HG03460 (cell line): ENCODE data around the gene CNNM3.

ENCODE experiments used
- ATAC-seq: cut with Tn5 transposase; IDR thresholded peaks from one replicate; pipeline ENCODE4 v1.9.1; 2021; ENCODE audit not compliant: unreplicated experiment

CNNM3 gene

DNA sequence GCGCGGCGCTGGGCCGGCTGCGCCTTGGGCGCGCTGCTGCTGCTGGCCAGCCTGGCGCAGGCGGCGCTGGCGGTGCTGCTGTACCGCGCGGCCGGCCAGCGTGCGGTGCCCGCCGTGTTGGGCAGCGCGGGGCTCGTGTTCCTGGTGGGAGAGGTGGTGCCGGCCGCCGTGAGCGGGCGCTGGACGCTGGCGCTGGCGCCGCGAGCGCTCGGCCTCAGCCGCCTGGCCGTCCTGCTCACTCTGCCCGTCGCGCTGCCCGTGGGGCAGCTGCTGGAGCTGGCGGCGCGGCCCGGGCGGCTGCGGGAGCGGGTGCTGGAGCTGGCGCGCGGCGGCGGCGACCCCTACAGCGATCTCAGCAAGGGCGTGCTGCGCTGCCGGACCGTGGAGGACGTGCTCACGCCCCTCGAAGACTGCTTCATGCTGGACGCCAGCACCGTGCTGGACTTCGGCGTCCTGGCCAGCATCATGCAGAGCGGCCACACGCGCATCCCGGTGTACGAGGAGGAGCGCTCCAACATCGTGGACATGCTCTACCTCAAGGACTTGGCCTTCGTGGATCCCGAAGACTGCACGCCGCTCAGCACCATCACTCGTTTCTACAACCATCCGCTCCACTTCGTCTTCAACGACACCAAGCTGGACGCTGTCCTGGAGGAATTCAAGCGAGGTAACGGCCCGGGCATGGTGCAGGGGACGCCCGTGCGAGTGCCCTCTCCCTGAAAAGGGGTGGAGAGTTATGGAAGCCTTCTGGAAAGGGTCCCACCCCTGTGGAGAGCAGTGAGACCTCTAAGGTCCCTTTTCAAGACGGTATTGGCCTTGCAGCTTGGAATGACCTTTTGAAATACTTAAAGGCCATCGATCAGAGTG lies 1.0 kb downstream of the CNNM3 start:
- ATAC-seq, result no peak

- no peak for ATAC-seq
These were observed 1.8 kb downstream of the CNNM3 start for GRCh38 chr2:96817882-96818281.

DNA sequence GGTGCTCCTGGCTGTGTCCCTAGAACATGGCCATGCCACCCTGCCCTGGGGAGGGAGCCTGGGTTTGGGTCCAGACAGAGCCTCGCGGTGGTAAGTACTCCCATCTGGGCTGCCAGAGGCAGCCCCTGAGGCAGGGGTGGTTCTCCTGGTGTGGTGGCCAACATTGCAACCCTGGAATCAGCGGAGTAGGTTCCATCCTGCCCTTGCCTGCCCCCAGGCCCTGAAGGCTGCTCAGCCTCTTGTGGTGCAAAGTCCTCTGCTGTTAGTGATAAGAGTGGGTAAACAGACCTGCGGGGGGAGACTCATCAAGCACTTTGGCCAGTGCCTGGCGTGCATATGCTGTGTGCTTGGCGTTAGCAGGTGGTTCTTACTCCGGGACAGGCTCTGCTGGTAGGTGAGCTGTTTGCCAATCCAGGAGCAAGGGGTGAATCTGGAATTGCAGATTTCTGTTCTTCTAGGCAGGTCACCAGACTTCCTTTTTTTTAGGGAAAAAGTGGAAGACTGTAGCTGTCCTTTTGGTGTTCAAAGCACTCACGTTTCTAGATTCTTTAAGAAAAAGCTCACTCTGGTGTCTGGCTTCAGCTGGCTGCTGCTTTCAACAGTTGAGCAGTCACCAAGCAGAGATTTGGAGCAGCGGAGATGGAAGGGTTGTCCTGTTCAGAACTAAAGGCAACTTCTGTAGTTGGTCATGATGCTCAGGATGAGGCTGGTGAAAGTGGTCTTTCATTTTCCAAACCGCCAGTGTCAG lies 3.2 kb downstream of the CNNM3 start:
- no peak for ATAC-seq

GRCh38 chr2:96819876-96820511 lies 3.9 kb downstream of the CNNM3 start:
- ATAC-seq, result no peak

- no peak for ATAC-seq
These were observed 5.1 kb downstream of the CNNM3 start for GRCh38 chr2:96821113-96821675.

DNA sequence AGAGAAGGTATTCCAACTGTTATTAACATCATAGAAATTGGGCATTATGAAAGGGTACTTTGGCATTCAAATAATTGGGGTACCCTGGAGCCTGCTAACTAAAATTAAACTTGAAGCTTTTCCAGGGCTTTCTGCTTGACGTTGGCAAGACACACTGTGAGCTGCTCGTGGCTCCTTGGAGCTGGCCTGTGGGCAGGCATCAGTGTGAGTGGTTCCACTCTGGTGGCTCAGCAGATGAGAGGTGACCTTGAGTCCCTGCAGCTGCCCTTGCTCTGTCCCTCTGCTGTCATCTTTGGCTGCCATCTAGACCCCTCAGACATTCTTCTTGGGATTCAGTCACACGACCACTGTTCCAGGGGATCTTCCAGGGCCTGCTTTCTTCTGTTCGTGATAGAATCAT lies 6.7 kb downstream of the CNNM3 start:
- ATAC-seq, result no peak

GRCh38 chr2:96823198-96823597 lies 7.1 kb downstream of the CNNM3 start:
- ATAC-seq, result no peak

GRCh38 chr2:96824079-96824870 lies 8.2 kb downstream of the CNNM3 start:
- no peak for ATAC-seq

DNA sequence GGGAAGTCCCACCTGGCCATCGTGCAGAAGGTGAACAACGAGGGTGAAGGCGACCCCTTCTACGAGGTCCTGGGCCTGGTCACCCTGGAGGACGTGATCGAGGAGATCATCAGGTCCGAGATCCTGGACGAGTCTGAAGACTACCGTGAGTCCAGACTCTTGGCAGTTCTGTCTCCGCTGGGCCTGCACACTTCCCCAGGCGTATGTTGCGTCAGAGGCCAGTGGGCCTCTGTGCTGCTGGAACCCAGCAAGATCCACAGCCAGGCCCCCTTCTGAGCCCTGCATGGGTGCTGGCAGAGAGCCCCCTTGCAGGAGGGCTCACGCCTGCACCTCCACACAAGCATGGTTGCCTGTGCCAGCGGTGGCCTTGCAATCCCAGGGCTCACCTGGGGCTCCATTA lies 9.0 kb downstream of the CNNM3 start:
- ATAC-seq, result no peak

DNA sequence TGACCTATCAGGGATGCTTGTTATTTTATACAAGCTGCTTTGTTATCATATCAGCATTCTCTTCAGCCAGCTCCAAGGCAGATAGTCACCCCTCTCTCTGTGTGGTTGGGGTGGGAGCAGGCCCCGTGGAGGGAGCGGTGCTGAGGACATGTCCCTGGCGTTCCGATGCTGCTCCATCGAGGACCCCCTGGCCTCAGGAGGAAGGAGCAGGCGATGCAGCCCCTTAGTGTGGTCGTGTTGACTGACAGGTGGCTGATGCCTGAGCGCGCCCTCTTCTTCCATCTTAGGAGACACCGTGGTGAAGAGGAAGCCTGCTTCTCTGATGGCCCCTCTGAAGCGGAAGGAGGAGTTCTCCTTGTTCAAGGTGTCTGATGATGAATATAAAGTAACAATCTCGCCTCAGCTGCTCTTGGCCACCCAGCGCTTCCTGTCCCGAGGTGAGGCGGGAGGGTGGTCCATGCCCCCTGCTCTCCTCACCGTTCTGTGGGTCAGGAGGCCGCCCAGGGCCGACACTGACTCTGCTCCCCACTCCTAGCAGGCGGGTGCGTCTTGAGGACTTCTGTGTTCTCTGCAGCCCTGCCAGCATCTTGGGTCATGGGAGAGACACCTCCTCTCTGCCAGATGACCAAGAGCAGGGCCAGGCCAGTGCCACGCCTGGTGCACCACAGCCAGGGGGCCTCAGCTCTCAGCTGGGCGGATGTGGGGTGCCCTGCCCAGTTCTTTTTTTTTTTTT lies 10.6 kb downstream of the CNNM3 start:
- ATAC-seq, result no peak

DNA sequence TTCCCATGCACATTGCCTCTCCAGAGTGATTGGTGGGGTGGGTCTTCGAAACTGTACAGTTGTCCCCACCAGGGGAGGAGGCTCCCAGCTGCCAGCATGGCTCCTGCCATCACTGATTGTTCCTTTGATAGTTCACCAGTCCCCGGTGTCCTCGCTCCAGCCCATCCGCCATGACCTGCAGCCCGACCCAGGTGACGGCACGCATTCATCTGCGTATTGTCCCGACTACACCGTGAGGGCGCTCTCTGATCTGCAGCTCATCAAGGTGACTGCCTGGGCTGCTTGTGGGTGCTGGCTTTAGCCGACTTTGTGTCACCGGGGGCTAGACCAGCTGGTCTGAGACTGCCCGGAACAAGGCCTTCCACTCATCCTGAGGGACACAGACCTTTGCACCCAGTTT lies 12.4 kb downstream of the CNNM3 start:
- ATAC-seq, result no peak

DNA sequence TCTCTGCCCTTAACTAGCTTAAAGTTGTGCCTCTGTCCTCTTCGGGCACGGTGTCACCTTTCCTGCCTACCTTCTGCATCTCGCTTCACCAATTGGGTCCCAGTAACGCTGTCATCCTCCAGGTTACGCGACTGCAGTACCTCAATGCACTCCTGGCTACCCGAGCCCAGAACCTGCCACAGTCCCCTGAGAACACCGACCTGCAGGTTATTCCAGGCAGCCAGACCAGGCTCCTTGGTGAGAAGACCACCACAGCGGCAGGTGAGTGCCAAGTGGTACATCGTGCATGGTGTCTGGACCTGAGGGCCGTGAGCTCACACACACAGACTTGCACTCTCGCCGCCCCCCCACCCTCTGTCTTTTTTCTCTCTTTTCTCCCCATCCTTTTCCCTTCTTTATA lies 12.8 kb downstream of the CNNM3 start:
- ATAC-seq, result no peak

DNA sequence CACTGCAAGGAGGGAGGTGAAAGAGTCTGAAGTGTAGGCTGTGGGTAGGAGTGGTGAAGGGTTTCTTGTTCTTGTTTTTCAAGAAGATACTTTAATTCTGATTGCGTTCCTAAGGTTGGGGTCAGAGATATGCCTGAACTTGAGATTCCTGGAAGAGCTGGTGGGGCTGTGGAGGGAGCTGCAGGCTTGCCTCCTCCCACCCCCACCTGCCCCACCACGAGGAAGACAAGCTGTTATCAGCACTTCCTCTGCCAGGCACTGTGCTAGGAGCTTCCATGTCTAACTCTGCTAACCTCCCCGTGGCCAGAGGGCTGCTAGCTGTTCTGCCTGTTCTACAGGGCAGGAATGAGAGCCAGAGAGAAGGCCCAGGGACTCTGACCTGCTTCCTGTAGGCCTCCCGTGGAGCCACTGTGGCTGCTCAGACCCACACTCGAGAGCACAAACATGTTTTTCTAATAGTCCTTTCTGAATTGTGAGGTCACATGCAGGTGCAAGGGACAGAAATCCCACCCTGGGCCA lies 14.0 kb downstream of the CNNM3 start:
- ATAC-seq, result no peak

- ATAC-seq, result no peak
These were observed 15.6 kb downstream of the CNNM3 start for GRCh38 chr2:96831679-96832078.

DNA sequence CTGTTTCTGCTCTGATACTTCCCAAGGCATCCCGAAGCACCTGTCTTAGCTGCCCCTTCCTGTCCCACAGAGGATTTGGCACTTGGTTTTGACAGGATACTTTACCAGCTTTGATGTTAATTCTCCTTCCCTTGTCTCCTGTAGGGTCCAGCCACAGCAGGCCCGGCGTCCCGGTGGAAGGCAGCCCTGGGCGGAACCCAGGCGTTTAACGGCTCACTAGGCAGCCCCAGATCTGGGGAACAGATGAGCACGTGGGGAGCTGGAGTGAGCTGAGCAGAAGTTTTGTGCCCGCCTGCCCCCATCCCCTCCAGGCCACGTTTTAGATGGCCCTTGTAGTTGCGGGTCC lies 16.3 kb downstream of the CNNM3 start:
- no peak for ATAC-seq

GRCh38 chr2:96832754-96833507 lies 16.9 kb downstream of the CNNM3 start:
- no peak for ATAC-seq

DNA sequence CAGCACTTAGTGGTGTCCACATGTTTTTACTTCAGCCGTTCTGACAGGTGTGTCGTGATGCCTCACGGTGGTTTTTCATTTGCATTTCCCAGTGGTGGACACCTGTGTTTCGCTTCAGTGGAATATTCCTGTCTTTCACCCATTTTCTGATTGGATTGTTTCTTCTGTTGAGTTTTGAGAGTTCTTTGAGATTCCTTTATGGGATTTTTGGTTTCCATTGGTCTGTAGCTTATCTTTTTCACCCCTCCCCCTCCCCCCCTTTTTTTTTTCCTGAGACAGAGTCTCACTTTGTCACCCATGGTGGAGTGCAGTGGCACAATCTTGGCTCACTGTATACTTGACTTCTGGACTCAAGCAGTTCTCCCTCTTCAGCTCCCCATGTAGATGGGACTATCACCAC lies 19.8 kb downstream of the CNNM3 start:
- no peak for ATAC-seq

GRCh38 chr2:96837575-96837974 lies 21.5 kb downstream of the CNNM3 start:
- no peak for ATAC-seq
